Naive thymus-derived CD8-positive, alpha-beta T cell (primary cell): ENCODE results near the gene E2F3. TPM values are rescaled to one million over a fixed set of nuclear protein-coding genes. Genes with fewer than 3 reads are reported as not detected.
A peak's percentile ranks its signal among the peaks of the same experiment; 100 is the strongest.

ENCODE experiments used
- ATAC-seq, 2 donors: fragments of 150-1000 bp; cut with Tn5 transposase in 1 of 2; sonication (Bioruptor Pico), chemical (Tn5 transposase) in 1 of 2; 1 replicate in 1 of 2; 2 replicates in 1 of 2; pipeline ENCODE4 v1.10.0; 2021; ENCODE audit warnings: mild to moderate bottlenecking in 2 of 2, moderate library complexity in 2 of 2
- POLR2A ChIA-PET: fragments of 350-600 bp; sonication (Branson Sonifier 250); formaldehyde crosslinking; loops from one replicate; lab custom pipeline; 2021; ENCODE audit warnings: antibody characterized with exemption; lab: Charles Lee
- DNase-seq, 10 donors: peaks; one replicate each; pipeline versions ENCODE4 v3.0.0 to v3.0.0-alpha.2; 2020 to 2022
- H3K27ac Mint-ChIP-seq, 10 donors: one replicate each; pipeline ENCODE4 v1.8.0; 2020 to 2022; ENCODE audit warnings: mild to moderate bottlenecking in 10 of 10, mixed read lengths in 10 of 10, moderate library complexity in 4 of 10, inconsistent platforms in 1 of 10
- H3K27me3 Mint-ChIP-seq, 5 donors: one replicate each; pipeline ENCODE4 v1.8.0; 2021 to 2022; ENCODE audit warnings: mixed read lengths in 5 of 5
- H3K36me3 Mint-ChIP-seq, 3 donors: one replicate each; pipeline ENCODE4 v1.8.0; 2020 to 2022; ENCODE audit warnings: mixed read lengths in 3 of 3, mild to moderate bottlenecking in 2 of 3, inconsistent platforms in 1 of 3
- H3K4me1 Mint-ChIP-seq, 4 donors: one replicate each; pipeline ENCODE4 v1.8.0; 2021 to 2022; ENCODE audit warnings: mixed read lengths in 4 of 4
- H3K4me3 Mint-ChIP-seq, 10 donors: one replicate each; pipeline ENCODE4 v1.8.0; 2020 to 2022; ENCODE audit warnings: mild to moderate bottlenecking in 10 of 10, mixed read lengths in 10 of 10, moderate library complexity in 6 of 10, inconsistent platforms in 1 of 10
- H3K9me3 Mint-ChIP-seq, 9 donors: one replicate each; pipeline ENCODE4 v1.8.0; 2020 to 2022; ENCODE audit warnings: mixed read lengths in 9 of 9, mild to moderate bottlenecking in 3 of 9, inconsistent platforms in 1 of 9, moderate library complexity in 1 of 9
- polyA plus RNA-seq, 3 donors: library from polyadenylated mRNA; unstranded; fragments of 300-500 nt; fragmentation: Illumina TruSeq; gene quantifications; one replicate each; pipeline ENCODE4 v1.2.3, GENCODE V29; 2021
- total RNA-seq, 8 experiments: library from RNA in 2 of 8; stranded (reverse) in 2 of 8; gene quantifications; one replicate each; pipeline ENCODE4 v1.2.3 and lab custom pipeline; 2021 to 2026

E2F3 gene
- total and polyA plus RNA-seq, 5 experiments from 2014 or later, result 4.9 to 45.2 (median 8.0) TPM

DNA sequence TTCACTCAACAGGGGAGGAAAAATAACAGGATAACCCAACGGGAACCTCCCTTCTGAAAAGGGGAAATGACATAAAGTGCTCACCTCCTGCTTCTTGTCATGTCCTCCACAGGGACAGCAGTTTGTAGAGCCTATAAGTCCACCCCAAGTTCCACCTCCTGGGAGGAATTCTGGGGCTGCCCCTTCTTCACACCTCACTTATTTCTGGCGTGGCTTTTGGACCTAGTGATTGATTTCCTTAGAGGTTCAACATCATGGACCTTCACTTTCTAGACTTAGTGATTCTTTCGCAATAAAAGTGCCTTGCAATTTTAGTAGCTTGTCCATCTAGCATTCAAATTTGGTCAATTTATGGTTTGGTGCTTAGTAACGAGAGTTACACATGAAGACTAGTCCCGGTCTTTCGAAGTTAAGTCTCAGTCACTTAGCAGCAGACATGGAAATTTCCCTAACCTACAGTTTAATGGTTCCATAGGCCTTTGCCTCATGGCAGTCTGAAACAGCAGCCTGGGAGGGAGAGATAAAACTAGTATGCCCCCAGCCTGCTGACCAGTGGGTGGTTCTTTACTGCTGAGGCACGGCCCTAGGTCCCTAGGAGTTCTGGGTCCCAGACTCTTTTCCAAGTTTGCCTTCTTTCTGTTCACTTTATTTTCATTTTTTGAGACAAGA lies 73.3 kb downstream of the E2F3 start:
- peak overlapping the region in 1 of 10 donors; percentile 34 for H3K27ac Mint-ChIP-seq
- peaks cover 0 to 11% (median 1%) of the 10 kb centered on the region in 3 donors for H3K36me3 Mint-ChIP-seq
- POLR2A ChIA-PET, result no interaction called here
- H3K9me3 Mint-ChIP-seq, result no peaks in the 10 kb centered on the region
- peaks cover 4 to 9% (median 7%) of the 10 kb centered on the region in 4 donors for H3K4me1 Mint-ChIP-seq
- DNase-seq (no peak), ATAC-seq (no peak)
- no peak overlapping the region for H3K4me3 Mint-ChIP-seq
- H3K27me3 Mint-ChIP-seq, result no peaks in the 10 kb centered on the region

DNA sequence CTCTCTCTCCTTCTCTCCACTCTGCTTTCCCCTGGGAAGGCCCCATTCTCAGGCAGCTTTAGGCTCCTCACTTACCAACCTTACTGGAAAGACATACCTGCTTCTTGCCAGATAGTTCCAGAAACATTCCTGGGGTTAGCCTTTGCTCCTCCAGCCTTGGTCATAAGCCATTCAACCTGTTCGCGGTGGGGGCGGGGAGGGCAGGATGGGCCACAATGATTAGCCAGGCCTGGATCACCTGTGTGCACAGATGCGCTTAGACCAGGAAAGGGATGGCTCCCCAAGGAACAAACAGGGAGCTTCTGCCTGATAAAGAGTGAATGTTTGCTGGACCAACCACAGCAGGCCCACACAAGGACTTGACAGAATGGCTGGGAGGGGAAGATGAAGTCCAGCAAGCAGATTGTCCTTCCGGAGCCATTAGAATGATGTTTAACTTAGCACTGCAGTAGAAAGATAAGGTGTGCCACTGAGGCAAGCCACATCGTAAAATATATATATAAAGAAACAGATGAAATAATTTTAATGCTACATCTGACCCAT lies 74.9 kb downstream of the E2F3 start:
- peaks cover 4 to 9% (median 6%) of the 10 kb centered on the region in 4 donors for H3K4me1 Mint-ChIP-seq
- no peaks in the 10 kb centered on the region for H3K9me3 Mint-ChIP-seq
- POLR2A ChIA-PET, result no interaction called here
- no peak overlapping the region for H3K27ac Mint-ChIP-seq
- H3K36me3 Mint-ChIP-seq, result peaks cover 0 to 25% (median 11%) of the 10 kb centered on the region in 3 donors
- DNase-seq (no peak), ATAC-seq (no peak)
- H3K4me3 Mint-ChIP-seq, result no peak overlapping the region
- H3K27me3 Mint-ChIP-seq, result no peaks in the 10 kb centered on the region

DNA sequence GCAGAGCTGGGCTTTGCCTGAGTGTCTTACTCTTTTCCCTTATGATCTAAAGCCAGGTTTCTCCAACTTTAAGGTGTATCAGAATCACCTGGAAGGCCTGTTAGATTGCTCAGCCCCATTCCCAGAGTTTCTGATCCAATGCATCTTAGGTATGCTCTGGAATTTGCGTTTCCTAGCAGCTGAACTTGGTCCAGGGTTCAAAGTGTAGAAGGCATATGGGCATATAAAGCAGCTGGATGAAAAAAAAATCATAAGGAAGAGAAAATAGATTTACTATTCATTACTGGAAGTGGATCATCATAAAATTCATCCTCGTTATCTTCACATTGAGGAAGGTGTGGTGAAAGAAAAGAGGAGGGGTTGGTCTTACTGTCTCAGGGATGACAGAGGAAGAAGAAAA lies 75.8 kb downstream of the E2F3 start:
- DNase-seq, result no peak
- Mint-ChIP-seq H3K27me3 (no peaks in the 10 kb centered on the region), H3K9me3 (no peaks in the 10 kb centered on the region), H3K36me3 (peaks cover 0 to 34% (median 14%) of the 10 kb centered on the region in 3 donors), H3K4me3 (no peak overlapping the region), H3K4me1 (peaks cover 4 to 9% (median 6%) of the 10 kb centered on the region in 4 donors), H3K27ac (peak overlapping the region in 2 of 10 donors; percentile 8 to 61)
- POLR2A ChIA-PET, result no interaction called here
- ATAC-seq, result no peak

DNA sequence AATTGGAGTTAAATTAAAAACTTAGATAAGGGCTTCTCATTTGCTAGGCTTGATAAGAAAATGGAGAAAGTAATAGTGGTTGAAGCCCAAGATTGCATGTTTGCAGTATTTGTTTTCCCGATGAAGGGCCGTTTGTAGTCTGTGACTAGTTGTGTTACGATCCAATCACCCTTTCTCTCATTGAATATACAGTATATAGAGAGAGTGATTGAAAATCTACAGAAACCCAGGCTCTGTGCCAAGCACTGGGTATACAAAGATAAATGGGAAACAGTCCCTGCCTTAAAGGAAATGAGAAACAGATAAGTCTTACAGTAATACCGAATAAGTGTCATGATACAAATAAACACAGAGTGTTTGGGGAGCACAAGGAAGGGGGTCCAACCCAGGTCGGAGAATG lies 77.4 kb downstream of the E2F3 start:
- POLR2A ChIA-PET, result no interaction called here
- no peaks in the 10 kb centered on the region for H3K27me3 Mint-ChIP-seq
- H3K27ac Mint-ChIP-seq, result peak overlapping the region in 1 of 10 donors; percentile 27
- H3K36me3 Mint-ChIP-seq, result peaks cover 0 to 49% (median 20%) of the 10 kb centered on the region in 3 donors
- DNase-seq, result no peak
- H3K4me1 Mint-ChIP-seq, result peaks cover 2 to 4% (median 3%) of the 10 kb centered on the region in 4 donors
- no peak overlapping the region for H3K4me3 Mint-ChIP-seq
- H3K9me3 Mint-ChIP-seq, result no peaks in the 10 kb centered on the region
- ATAC-seq, result no peak

DNA sequence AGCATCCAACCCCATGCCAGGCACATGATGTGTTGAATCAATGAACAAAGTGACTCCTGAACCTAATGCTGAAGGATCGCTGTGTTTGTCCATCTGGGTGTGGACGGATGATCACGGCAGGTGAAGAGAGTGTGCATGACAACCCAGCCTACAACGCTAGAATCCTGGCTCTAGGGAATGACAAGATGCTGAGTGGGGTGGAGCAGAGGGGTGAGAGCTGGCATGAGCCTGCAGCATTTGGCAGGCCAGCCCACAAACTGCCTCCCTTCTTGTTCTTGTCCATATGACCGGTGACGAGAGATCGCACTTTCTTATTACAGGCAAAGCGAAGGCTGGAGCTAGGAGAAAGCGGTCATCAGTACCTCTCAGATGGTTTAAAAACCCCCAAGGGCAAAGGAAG lies 77.8 kb downstream of the E2F3 start:
- no peaks in the 10 kb centered on the region for H3K27me3 Mint-ChIP-seq
- DNase-seq (no peak), ATAC-seq (no peak)
- H3K4me1 Mint-ChIP-seq, result peaks cover 0 to 2% (median under 1%) of the 10 kb centered on the region in 4 donors
- peak overlapping the region in 3 of 10 donors; percentile 27 to 51 (median 35) for H3K27ac Mint-ChIP-seq
- H3K9me3 Mint-ChIP-seq, result no peaks in the 10 kb centered on the region
- no peak overlapping the region for H3K4me3 Mint-ChIP-seq
- POLR2A ChIA-PET, result no interaction called here
- H3K36me3 Mint-ChIP-seq, result peaks cover 0 to 54% (median 22%) of the 10 kb centered on the region in 3 donors

DNA sequence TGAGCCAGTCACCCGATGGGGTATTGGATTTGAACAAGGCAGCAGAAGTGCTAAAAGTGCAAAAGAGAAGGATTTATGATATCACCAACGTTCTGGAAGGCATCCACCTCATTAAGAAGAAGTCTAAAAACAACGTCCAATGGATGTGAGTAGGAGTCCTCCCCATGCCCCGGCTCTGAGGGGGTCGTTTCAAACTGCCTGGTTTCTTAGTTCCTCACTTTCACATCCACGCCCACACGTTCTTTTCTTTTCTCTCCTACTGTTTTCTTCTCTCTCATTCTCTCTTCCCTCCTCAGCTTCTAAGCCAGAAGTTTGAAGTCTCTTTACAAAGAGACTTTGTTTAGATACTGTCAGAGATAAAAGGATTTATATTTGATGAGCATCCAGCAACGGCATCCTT lies 79.6 kb downstream of the E2F3 start:
- POLR2A ChIA-PET, result no interaction called here
- Mint-ChIP-seq H3K9me3 (no peaks in the 10 kb centered on the region), H3K4me1 (peaks cover 0 to 2% (median 0%) of the 10 kb centered on the region in 4 donors), H3K27ac (peak overlapping the region in 1 of 10 donors; percentile 25), H3K27me3 (no peaks in the 10 kb centered on the region), H3K36me3 (peaks cover 0 to 67% (median 28%) of the 10 kb centered on the region in 3 donors), H3K4me3 (no peak overlapping the region)
- DNase-seq, result no peak
- ATAC-seq, result no peak

DNA sequence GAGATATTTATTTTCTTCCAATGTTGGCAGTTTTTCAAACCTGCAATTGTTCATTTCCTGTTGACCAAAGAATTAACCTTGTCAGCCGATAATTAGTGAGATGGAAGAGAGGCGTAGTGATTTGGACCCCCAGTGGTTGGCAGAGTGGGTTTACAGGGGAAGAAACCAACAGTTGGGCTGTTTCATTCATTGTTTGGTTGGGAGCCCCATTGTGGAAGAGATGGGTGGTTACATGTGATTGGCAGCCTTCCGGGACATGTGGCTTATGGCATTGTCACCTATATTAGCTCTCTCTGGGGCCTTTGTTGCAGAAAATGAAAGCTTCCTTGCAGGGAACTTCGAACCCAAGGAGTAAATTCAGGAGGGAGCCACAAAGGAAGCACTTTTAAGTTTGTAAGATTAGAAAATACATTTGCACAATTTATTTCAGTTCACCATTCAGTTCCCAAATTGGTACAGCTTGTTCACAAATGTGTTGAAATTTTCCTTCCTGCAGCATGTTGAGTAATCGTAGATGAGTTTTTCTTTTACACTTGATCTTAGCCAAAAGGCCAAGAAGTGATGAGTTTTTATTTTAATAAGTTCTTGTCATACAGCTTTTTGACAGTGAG lies 82.3 kb downstream of the E2F3 start:
- Mint-ChIP-seq H3K27me3 (no peaks in the 10 kb centered on the region), H3K4me1 (peaks cover 0 to 2% (median 0%) of the 10 kb centered on the region in 4 donors), H3K4me3 (no peak overlapping the region), H3K9me3 (no peaks in the 10 kb centered on the region), H3K36me3 (peaks cover 7 to 94% (median 47%) of the 10 kb centered on the region in 3 donors), H3K27ac (peak overlapping the region in 3 of 10 donors; percentile 6 to 35 (median 7))
- DNase-seq (no peak), ATAC-seq (no peak)
- POLR2A ChIA-PET, result no interaction called here

DNA sequence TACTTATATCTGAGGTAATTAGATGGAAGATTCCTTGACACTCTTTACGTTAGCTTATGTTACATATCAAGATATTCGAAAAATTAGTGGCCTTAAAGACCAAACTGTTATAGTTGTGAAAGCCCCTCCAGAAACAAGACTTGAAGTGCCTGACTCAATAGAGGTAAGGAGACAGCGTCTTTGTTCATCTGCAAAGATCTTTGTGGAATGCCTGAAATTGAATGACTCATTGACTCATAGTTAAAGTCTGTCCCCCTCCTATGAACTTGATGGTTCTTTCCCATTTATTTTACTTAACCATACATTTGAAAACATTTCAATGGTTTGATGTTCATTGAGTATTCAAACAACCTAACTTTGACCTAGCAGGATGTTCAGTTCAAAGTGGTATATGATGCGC lies 85.0 kb downstream of the E2F3 start:
- Mint-ChIP-seq H3K27me3 (no peaks in the 10 kb centered on the region), H3K9me3 (no peaks in the 10 kb centered on the region), H3K27ac (no peak overlapping the region), H3K4me3 (no peak overlapping the region), H3K4me1 (no peaks in the 10 kb centered on the region), H3K36me3 (peaks cover 15 to 95% (median 54%) of the 10 kb centered on the region in 3 donors)
- POLR2A ChIA-PET, result no interaction called here
- DNase-seq, result no peak
- ATAC-seq, result no peak

DNA sequence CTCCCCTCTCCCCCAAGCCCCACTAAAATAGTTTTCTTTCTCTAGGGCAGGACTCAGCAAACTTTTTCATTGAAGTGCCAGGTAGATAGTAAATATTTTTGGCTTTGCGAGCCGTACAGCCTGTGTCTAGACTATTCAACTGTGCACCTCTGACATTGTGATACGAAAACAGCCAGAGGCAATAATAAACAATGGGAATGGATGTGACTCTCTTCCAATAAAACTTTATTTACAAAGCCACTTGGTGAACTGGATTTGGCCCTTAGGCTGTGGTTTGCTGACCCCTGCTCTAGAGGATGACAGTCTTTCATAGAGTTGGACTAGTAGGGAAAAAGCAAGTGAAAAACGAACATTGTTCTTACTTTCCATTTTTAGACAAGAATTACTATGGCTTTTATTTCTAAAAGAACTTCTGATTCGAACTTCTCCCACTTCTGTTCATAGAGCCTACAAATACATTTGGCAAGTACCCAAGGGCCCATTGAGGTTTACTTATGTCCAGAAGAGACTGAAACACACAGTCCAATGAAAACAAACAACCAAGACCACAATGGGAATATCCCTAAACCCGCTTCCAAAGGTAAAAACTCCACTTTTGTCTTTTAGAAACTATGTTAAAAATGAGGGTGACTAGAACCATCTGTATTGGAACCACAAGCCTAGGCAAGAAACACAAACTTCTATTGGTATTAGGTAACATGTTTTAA lies 86.1 kb downstream of the E2F3 start:
- H3K4me3 Mint-ChIP-seq, result no peak overlapping the region
- no peaks in the 10 kb centered on the region for H3K9me3 Mint-ChIP-seq
- ATAC-seq (no peak), DNase-seq (no peak)
- peaks cover 15 to 90% (median 53%) of the 10 kb centered on the region in 3 donors for H3K36me3 Mint-ChIP-seq
- H3K27me3 Mint-ChIP-seq, result no peaks in the 10 kb centered on the region
- peak overlapping the region in 1 of 10 donors; percentile 27 for H3K27ac Mint-ChIP-seq
- POLR2A ChIA-PET, result no interaction called here
- no peaks in the 10 kb centered on the region for H3K4me1 Mint-ChIP-seq

DNA sequence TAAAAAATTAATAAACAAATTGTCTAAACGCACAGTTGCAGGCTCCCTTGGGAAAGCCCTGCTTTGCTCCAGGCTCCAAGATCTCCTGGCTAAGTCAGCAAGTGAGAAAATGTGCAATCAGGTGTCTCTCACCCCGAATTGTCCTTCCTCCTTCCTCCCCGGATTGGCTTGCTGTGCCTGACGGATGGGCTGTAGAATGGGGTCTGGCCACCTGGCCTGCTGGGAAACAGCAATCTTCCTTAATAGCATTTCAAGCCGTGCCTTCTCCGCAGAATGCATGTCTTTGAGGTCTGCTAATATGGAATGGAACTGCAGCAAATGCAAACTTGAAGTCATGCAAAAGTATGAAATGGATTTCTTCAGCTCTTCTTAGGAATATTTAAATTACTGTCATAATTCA lies 88.9 kb downstream of the E2F3 start:
- H3K27ac Mint-ChIP-seq, result peak overlapping the region in 1 of 10 donors; percentile 13
- no peak for DNase-seq
- H3K4me1 Mint-ChIP-seq, result no peaks in the 10 kb centered on the region
- no peaks in the 10 kb centered on the region for H3K9me3 Mint-ChIP-seq
- ATAC-seq, result no peak
- peaks cover 15 to 69% (median 42%) of the 10 kb centered on the region in 3 donors for H3K36me3 Mint-ChIP-seq
- no peak overlapping the region for H3K4me3 Mint-ChIP-seq
- POLR2A ChIA-PET, result no interaction called here
- H3K27me3 Mint-ChIP-seq, result no peaks in the 10 kb centered on the region

DNA sequence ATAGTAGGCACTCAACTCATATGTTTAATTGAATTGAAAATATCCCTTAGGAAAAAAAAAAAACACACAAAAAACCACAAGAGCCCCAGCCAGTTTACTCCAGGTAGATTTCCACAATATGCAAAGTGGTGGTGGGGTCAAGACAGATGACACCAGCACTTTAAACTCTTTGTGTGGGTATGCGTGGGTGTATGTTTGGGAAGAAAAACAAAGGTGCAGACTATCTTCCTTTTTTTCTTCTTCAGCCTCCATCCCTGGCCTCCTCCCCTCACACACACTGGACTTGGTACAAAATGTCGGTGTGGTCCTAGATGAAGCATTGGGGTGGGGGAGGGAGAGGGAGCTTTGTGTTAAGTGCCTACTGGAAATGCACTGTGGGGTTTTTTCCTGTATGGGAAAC lies 90.4 kb downstream of the E2F3 start:
- Mint-ChIP-seq H3K4me3 (no peak overlapping the region), H3K9me3 (no peaks in the 10 kb centered on the region), H3K27me3 (no peaks in the 10 kb centered on the region), H3K27ac (no peak overlapping the region), H3K4me1 (no peaks in the 10 kb centered on the region), H3K36me3 (peaks cover 15 to 55% (median 37%) of the 10 kb centered on the region in 3 donors)
- POLR2A ChIA-PET, result no interaction called here
- no peak for ATAC-seq
- no peak for DNase-seq

DNA sequence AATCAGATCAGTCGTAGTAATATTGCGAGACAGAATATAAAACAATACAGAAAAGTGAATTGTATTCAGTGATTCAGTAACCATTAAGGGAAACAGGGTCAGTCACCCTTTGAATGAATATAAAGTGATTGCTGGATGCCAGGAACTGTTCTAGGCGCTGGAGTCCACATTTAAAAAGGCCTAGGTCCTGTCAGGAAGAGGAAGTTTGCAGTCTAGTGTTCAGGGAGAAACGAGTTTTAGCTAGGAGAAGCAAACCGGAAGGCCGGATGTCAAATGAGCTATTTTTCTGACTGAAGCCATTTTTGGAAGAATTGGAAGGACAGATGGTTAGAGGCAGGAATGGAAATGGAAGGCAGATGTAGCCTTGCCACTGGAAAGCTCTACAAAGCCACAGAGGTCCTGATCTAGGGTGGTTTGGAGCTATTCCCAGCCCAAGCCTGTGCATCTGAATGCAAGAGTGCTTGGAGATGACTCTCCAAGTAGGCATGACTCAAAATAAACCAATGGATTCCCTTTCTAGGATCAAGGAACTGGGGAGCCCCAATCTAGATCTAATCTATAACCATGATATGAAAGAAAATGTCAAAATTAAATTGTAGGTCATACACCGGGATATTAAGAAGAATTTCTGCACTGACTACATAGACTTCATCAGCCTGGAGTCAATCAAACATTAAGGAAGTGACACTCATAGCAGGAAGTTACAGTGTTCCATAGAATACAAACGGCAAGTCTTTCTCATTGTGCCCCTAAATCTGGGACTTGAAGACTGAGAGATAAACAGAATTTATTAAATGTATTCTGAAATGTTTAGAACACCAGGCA lies 95.7 kb downstream of the E2F3 start:
- Mint-ChIP-seq H3K36me3 (peaks cover 0 to 4% (median 3%) of the 10 kb centered on the region in 3 donors), H3K4me1 (no peaks in the 10 kb centered on the region), H3K27me3 (no peaks in the 10 kb centered on the region), H3K27ac (no peak overlapping the region), H3K4me3 (no peak overlapping the region), H3K9me3 (no peaks in the 10 kb centered on the region)
- POLR2A ChIA-PET, result no interaction called here
- no peak for ATAC-seq
- DNase-seq, result no peak
